Measurements from ENCODE around the gene C11orf24. TPM values are rescaled to one million over a fixed set of nuclear protein-coding genes. Genes with fewer than 3 reads are reported as not detected.
A peak's percentile ranks its signal among the peaks of the same experiment; 100 is the strongest.

The C11orf24 gene
- total and polyA plus RNA-seq, 9 of the 15 experiments (the other 6 are each of a cell fraction or from before 2014, with no cell fraction given): 2.0 to 65.2 (median 32.5) TPM

DNA sequence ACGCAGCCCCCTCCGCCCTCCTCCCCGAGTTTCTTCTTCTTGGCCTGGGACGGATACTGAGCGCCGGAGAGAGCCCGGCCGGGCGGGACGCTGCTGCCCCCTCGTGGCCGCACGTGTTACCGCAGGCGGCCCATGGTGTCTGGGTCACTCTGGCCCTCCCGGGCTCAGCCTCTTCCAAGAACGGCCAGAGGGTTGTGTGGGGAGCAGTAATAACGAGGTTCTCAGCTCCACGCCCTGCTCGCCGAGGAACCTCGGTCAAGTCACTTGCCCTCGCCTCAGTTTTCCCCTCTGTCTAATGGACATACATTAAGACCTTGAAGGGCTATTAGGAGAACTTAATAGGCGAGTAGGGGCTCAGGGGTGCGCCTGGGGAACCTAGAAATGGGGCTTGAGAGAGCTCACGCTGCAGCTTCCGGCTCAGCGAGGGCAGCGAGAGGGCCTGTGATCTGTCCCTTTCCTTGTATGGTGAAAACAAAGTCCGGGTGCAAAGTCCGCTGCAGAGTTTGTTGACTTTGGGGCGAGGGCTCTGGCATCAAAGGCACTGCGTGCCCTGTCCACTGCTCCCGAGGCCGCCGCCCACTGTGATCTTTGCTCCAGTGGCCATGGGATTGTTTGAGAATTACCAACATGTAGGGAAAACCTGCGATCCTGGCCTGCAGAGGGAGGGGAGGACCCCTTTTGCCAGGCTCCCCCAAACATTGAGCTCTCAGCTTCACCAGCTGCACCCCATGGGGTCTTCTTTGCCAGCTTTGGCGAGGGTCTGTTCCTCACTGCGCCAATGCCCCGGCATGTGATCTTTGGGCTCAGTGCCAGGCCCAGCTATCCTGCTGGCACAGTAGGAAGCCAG is 26.3 kb upstream of the C11orf24 start (continued):
- TF ChIP-seq CBX3 (IDR thresholded peaks at IDR 0.05; ENCODE audit: borderline replicate concordance in 1 of 2, low read length in 2 of 2) (peak in 1 of 2 experiments; percentile 72; a peak in 2 of 3 replicates), RCOR1 (IDR thresholded peaks at IDR 0.05; ENCODE audit: borderline replicate concordance in 1 of 2, low read depth in 2 of 2, low read length in 2 of 2) (peak in 1 of 2 experiments; percentile 36; a peak in 2 of 4 replicates), SMARCB1 (IDR thresholded peaks at IDR 0.05; ENCODE audit: insufficient read length, low read depth) (no peak), FOSL1 (tag; conservative IDR thresholded peaks at IDR 0.05) (0 out of 2 replicates have a peak, but pooled peaks have one; percentile 11), SMARCE1 (IDR thresholded peaks at IDR 0.05) (no peak), RBBP5 (IDR thresholded peaks at IDR 0.05; ENCODE audit: borderline replicate concordance, insufficient read depth, low read length, poor library complexity, severe bottlenecking) (no peak), MCM5 (IDR thresholded peaks at IDR 0.05; ENCODE audit: low read depth) (no peak), GATA2 (CRISPR knock-in tag; IDR thresholded peaks at IDR 0.05) (no peak), ZKSCAN1 (IDR thresholded peaks at IDR 0.05; ENCODE audit: low read depth, low read length) (no peak), HMG20B (CRISPR knock-in tag; IDR thresholded peaks at IDR 0.05) (no peak), KLF16 (IDR thresholded peaks at IDR 0.05) (peak; percentile 69), KLF6 (CRISPR knock-in tag; IDR thresholded peaks at IDR 0.05; ENCODE audit: borderline replicate concordance) (no peak)
- TF ChIP-seq, protein P1, sequence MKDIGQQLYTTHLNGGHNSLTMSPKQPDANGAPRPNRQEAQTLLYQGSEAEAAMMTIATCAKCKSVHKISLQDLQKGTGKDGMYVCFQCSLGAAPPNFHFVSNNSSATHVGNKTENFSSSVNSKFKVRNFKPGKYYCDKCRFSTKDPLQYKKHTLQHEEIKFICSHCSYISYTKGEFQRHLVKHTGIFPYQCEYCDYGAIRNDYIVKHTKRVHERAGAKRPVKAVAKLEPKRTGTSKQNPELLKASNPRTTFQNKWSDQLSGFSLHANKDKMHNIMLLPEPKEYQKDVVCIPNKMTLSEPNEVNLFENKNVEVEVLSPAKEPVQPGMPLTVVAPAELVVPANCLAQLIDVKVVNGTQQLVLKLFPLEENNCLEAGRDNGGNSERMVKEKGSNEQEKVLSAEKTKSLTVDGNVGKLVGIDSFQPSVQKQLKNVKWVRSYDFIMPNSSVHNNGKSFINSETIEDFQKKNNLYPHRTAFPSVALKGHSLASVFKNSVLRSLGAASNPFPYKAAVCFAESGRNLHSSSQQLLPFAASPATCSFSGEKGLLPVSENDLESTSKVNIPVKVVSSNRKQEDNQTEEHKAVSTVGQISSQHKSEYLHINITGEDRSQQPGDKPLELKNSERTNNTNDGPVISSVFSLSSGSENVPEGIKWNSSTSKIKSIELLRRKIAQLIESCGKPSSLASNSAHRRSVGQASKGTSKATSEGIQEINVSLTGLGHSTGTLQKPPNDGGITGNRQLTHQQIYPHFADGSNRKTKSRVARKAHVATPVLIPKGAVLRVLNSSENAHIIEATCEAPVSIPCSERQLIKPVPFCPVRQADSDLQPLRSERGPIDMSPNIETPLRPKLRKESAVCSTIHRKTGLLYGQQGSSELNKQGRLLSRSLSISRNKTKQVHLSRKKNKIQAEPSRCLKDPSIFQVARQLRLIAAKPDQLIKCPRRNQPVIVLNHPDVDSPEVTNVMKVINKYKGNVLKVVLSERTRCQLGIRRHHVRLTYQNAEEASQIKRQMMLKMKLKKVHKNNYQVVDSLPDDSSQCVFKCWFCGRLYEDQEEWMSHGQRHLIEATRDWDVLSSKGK (CRISPR knock-in tag; IDR thresholded peaks at IDR 0.05): no peak
- TF ChIP-seq, protein P2, sequence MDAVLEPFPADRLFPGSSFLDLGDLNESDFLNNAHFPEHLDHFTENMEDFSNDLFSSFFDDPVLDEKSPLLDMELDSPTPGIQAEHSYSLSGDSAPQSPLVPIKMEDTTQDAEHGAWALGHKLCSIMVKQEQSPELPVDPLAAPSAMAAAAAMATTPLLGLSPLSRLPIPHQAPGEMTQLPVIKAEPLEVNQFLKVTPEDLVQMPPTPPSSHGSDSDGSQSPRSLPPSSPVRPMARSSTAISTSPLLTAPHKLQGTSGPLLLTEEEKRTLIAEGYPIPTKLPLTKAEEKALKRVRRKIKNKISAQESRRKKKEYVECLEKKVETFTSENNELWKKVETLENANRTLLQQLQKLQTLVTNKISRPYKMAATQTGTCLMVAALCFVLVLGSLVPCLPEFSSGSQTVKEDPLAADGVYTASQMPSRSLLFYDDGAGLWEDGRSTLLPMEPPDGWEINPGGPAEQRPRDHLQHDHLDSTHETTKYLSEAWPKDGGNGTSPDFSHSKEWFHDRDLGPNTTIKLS (IDR thresholded peaks at IDR 0.05; ENCODE audit: borderline replicate concordance, low read depth): no peak
- TF ChIP-seq, protein P3, sequence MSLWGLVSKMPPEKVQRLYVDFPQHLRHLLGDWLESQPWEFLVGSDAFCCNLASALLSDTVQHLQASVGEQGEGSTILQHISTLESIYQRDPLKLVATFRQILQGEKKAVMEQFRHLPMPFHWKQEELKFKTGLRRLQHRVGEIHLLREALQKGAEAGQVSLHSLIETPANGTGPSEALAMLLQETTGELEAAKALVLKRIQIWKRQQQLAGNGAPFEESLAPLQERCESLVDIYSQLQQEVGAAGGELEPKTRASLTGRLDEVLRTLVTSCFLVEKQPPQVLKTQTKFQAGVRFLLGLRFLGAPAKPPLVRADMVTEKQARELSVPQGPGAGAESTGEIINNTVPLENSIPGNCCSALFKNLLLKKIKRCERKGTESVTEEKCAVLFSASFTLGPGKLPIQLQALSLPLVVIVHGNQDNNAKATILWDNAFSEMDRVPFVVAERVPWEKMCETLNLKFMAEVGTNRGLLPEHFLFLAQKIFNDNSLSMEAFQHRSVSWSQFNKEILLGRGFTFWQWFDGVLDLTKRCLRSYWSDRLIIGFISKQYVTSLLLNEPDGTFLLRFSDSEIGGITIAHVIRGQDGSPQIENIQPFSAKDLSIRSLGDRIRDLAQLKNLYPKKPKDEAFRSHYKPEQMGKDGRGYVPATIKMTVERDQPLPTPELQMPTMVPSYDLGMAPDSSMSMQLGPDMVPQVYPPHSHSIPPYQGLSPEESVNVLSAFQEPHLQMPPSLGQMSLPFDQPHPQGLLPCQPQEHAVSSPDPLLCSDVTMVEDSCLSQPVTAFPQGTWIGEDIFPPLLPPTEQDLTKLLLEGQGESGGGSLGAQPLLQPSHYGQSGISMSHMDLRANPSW (CRISPR knock-in tag; IDR thresholded peaks at IDR 0.05): no peak
- TF ChIP-seq, protein P4, sequence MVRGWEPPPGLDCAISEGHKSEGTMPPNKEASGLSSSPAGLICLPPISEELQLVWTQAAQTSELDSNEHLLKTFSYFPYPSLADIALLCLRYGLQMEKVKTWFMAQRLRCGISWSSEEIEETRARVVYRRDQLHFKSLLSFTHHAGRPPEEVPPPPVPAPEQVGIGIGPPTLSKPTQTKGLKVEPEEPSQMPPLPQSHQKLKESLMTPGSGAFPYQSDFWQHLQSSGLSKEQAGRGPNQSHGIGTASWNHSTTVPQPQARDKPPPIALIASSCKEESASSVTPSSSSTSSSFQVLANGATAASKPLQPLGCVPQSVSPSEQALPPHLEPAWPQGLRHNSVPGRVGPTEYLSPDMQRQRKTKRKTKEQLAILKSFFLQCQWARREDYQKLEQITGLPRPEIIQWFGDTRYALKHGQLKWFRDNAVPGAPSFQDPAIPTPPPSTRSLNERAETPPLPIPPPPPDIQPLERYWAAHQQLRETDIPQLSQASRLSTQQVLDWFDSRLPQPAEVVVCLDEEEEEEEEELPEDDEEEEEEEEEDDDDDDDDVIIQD (CRISPR knock-in tag; IDR thresholded peaks at IDR 0.05): no peak
